LNCaP clone FGC (cell line): ENCODE results near the gene SCO2.

Source experiments
- DNase-seq: peaks from one replicate; pipeline ENCODE4 v3.0.0-alpha.2; 2011; ENCODE audit warnings: low read depth
- H3K4me3 ChIP-seq: 2 replicates; pipeline ENCODE4 v1.5.1; 2011; ENCODE audit warnings: mild to moderate bottlenecking, low read depth, low read length, control low read depth
- CTCF ChIP-seq: IDR thresholded peaks from 2 replicates; pipeline ENCODE4 v1.5.1; 2012; ENCODE audit warnings: mild to moderate bottlenecking; ENCODE audit not compliant: control insufficient read depth, insufficient read depth; ENCODE audit errors: extremely low read depth

SCO2 gene

GRCh38 chr22:50481045-50481439 is 44.4 kb downstream of the SCO2 start:
- no peak for DNase-seq
- peak overlapping the region; percentile 86 for H3K4me3 ChIP-seq
- TF ChIP-seq CTCF = no peak

- no peak overlapping the region for H3K4me3 ChIP-seq
- no peak for TF ChIP-seq CTCF
- DNase-seq = no peak
These were observed 45.7 kb downstream of the SCO2 start for GRCh38 chr22:50479721-50480120.

GRCh38 chr22:50477923-50478322 is 47.5 kb downstream of the SCO2 start:
- no peak for DNase-seq
- TF ChIP-seq CTCF = no peak

GRCh38 chr22:50476868-50477267 is 48.5 kb downstream of the SCO2 start:
- no peak overlapping the region for H3K4me3 ChIP-seq
- DNase-seq = no peak
- no peak for TF ChIP-seq CTCF

More at GRCh38 chr22:50477923-50478322, 47.5 kb downstream of the SCO2 start:
- no peak overlapping the region for H3K4me3 ChIP-seq

- no peak for DNase-seq
- peak overlapping the region; percentile 80 for H3K4me3 ChIP-seq
- no peak for TF ChIP-seq CTCF
These were observed 49.8 kb downstream of the SCO2 start for GRCh38 chr22:50475652-50476002.

- peak; percentile 54 for DNase-seq
- TF ChIP-seq CTCF = no peak
- H3K4me3 ChIP-seq = peak within 1 kb of the TSS; percentile 80
These were observed 50.4 kb downstream of the SCO2 start, which contains the start of gene SBF1 for GRCh38 chr22:50474710-50475651. Gene SBF1, minus strand, starts transcription at chr22:50475035. Its CDS starts 195 bp downstream, at chr22:50474840.
